ENCODE results near the gene BRF1. TPM values are rescaled to one million over a fixed set of nuclear protein-coding genes. Genes with fewer than 3 reads are reported as not detected.

Gene BRF1
- total and polyA plus RNA-seq, 2 donors (not counting 1 experiment from before 2014, with no cell fraction given), result 7.4 to 33.4 TPM

DNA sequence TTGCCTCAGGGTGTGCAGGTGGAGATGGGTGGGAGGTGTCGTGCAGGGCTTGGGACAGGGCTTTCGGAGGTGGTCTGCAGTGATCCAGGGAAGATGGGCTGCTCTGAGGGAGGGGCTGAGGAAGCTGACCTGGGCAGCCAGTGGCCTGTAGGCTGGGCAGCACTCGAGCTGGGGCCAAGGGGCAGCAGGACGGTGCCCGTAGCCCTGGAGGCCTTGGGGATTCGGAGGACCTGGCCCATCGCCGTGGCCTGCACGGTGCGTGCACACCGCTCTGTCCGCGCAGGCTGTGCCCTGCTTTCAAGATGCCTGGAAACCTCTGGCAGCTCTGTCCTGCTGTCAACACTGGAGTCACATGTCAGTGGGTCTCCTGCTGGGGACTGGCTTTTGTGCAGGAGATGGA is 22.9 kb upstream of the BRF1 start:
- H3K79me2 ChIP-seq (ENCODE audit: control insufficient read depth, insufficient read depth, low read length), result peaks cover 21% of the 10 kb centered on the region
- no peak overlapping the region for H3K27ac ChIP-seq (ENCODE audit: insufficient read depth, low read length)
- H3K9ac ChIP-seq (ENCODE audit: insufficient read depth, low read length), result no peak overlapping the region
- H3K9me3 ChIP-seq (ENCODE audit: control insufficient read depth, insufficient read depth, low read depth, low read length), result no peaks in the 10 kb centered on the region
- H2AFZ ChIP-seq (ENCODE audit: low read length), result no peak overlapping the region
- no peaks in the 10 kb centered on the region for H3K4me1 ChIP-seq (ENCODE audit: control insufficient read depth, extremely low read depth, insufficient read depth, low read length)
- no peak overlapping the region for H3K4me2 ChIP-seq (ENCODE audit: extremely low read depth, insufficient read depth, low read length)
- H4K20me1 ChIP-seq (ENCODE audit: control insufficient read depth, extremely low read depth, insufficient read depth, low read length), result no peaks in the 10 kb centered on the region
- H3K36me3 ChIP-seq (ENCODE audit: control insufficient read depth, insufficient read depth, low read length), result no peaks in the 10 kb centered on the region
- DNase-seq (ENCODE audit: low read depth in 2 of 2), result no peak
- no peaks in the 10 kb centered on the region for H3K27me3 ChIP-seq (ENCODE audit: control insufficient read depth, insufficient read depth, low read length)
- TF ChIP-seq EZH2 (IDR thresholded peaks at IDR 0.05; ENCODE audit: low read length, missing control alignments), result no peak
- TF ChIP-seq, protein P1, sequence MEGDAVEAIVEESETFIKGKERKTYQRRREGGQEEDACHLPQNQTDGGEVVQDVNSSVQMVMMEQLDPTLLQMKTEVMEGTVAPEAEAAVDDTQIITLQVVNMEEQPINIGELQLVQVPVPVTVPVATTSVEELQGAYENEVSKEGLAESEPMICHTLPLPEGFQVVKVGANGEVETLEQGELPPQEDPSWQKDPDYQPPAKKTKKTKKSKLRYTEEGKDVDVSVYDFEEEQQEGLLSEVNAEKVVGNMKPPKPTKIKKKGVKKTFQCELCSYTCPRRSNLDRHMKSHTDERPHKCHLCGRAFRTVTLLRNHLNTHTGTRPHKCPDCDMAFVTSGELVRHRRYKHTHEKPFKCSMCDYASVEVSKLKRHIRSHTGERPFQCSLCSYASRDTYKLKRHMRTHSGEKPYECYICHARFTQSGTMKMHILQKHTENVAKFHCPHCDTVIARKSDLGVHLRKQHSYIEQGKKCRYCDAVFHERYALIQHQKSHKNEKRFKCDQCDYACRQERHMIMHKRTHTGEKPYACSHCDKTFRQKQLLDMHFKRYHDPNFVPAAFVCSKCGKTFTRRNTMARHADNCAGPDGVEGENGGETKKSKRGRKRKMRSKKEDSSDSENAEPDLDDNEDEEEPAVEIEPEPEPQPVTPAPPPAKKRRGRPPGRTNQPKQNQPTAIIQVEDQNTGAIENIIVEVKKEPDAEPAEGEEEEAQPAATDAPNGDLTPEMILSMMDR (conservative IDR thresholded peaks at IDR 0.05 in 1 of 2, IDR thresholded peaks at IDR 0.05 in 1 of 2; ENCODE audit: low read depth in 1 of 2, low read length in 2 of 2), result no peak
- H3K4me3 ChIP-seq (replicated peaks in 1 of 4; ENCODE audit: control extremely low read depth in 1 of 4, insufficient read depth in 1 of 4, low read depth in 3 of 4, low read length in 4 of 4), result no peak overlapping the region

DNA sequence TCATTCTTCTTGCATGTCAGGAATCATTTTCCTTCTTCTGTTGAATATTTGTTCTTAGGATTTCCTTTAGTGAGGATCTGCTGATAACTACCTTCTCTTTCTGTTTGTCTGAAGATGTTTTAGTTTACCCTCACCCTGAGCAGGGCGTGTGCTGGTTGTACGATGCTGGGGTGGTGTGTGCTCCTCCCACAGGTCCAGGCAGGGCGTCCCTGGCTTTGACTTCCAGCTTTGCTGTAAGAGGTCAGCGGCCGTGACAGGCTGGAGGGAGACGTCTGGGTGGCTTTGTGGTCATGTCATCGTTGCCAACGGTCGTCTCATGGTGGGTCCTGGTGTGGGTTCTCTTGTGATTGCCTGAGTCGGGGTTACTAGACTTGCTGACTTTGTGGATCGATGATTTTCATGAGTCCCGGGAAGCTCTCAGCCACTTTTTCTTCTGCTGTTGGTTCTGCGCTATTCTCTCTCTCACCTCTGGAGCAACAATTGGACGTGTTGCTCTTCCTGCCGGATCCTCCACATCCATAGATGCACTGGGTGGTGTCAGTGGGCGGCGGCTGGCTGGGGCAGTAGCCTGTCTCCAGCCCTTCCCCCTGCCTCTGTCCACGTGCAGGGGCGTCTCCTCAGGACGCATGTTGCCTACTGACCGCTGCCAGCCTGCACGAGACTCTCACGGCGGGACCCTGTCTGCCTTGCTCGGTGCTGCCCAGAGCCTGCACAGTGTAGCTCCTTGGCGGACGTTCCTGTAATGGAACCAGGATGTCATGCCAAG is 22.2 kb upstream of the BRF1 start:
- no peak for DNase-seq (ENCODE audit: low read depth in 2 of 2)
- H3K4me2 ChIP-seq (ENCODE audit: extremely low read depth, insufficient read depth, low read length), result peak overlapping the region; percentile 59
- H3K4me3 ChIP-seq (replicated peaks in 1 of 4; ENCODE audit: control extremely low read depth in 1 of 4, insufficient read depth in 1 of 4, low read depth in 3 of 4, low read length in 4 of 4), result no peak overlapping the region
- no peak overlapping the region for H3K9ac ChIP-seq (ENCODE audit: insufficient read depth, low read length)
- peaks cover 23% of the 10 kb centered on the region for H3K79me2 ChIP-seq (ENCODE audit: control insufficient read depth, insufficient read depth, low read length)
- H2AFZ ChIP-seq (ENCODE audit: low read length), result no peak overlapping the region
- H4K20me1 ChIP-seq (ENCODE audit: control insufficient read depth, extremely low read depth, insufficient read depth, low read length), result no peaks in the 10 kb centered on the region
- H3K27me3 ChIP-seq (ENCODE audit: control insufficient read depth, insufficient read depth, low read length), result no peaks in the 10 kb centered on the region
- no peaks in the 10 kb centered on the region for H3K9me3 ChIP-seq (ENCODE audit: control insufficient read depth, insufficient read depth, low read depth, low read length)
- no peaks in the 10 kb centered on the region for H3K36me3 ChIP-seq (ENCODE audit: control insufficient read depth, insufficient read depth, low read length)
- no peak overlapping the region for H3K27ac ChIP-seq (ENCODE audit: insufficient read depth, low read length)
- H3K4me1 ChIP-seq (ENCODE audit: control insufficient read depth, extremely low read depth, insufficient read depth, low read length), result no peaks in the 10 kb centered on the region
- no peak for TF ChIP-seq EZH2 (IDR thresholded peaks at IDR 0.05; ENCODE audit: low read length, missing control alignments)
- TF ChIP-seq, protein P1 (conservative IDR thresholded peaks at IDR 0.05 in 1 of 2, IDR thresholded peaks at IDR 0.05 in 1 of 2; ENCODE audit: low read depth in 1 of 2, low read length in 2 of 2), result no peak

DNA sequence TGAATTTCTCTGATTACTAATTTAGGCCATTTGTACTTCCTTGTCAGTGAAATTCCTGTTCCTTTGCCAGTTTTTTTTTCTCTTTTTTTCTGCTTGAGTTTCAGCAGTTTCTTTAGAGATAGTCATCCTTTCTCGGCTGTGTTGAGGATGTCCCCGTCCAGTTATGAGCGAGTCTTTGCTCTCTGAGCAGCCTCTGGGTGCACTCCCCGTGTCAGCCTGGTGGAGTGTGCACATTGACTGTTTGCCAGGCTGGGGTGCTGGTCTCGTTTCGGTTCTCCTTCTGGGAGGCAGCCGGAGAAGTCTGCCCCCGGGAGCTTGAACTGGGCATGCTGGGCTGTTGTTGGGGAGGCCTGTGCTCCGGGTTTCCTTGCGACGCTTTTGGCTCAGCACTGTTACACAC is 16.7 kb upstream of the BRF1 start:
- DNase-seq (ENCODE audit: low read depth in 2 of 2), result peak; percentile 33 to 64
- Histone ChIP-seq H4K20me1 (ENCODE audit: control insufficient read depth, extremely low read depth, insufficient read depth, low read length) (no peaks in the 10 kb centered on the region), H3K27ac (ENCODE audit: insufficient read depth, low read length) (no peak overlapping the region), H3K4me3 (replicated peaks in 1 of 4; ENCODE audit: control extremely low read depth in 1 of 4, insufficient read depth in 1 of 4, low read depth in 3 of 4, low read length in 4 of 4) (peak overlapping the region in 2 of 4 experiments; percentile 10 to 32), H3K36me3 (ENCODE audit: control insufficient read depth, insufficient read depth, low read length) (no peaks in the 10 kb centered on the region), H3K9ac (ENCODE audit: insufficient read depth, low read length) (no peak overlapping the region), H3K27me3 (ENCODE audit: control insufficient read depth, insufficient read depth, low read length) (no peaks in the 10 kb centered on the region), H3K9me3 (ENCODE audit: control insufficient read depth, insufficient read depth, low read depth, low read length) (no peaks in the 10 kb centered on the region), H2AFZ (ENCODE audit: low read length) (no peak overlapping the region), H3K4me1 (ENCODE audit: control insufficient read depth, extremely low read depth, insufficient read depth, low read length) (peaks cover 16% of the 10 kb centered on the region), H3K4me2 (ENCODE audit: extremely low read depth, insufficient read depth, low read length) (peak overlapping the region; percentile 13), H3K79me2 (ENCODE audit: control insufficient read depth, insufficient read depth, low read length) (peaks cover 12% of the 10 kb centered on the region)
- no peak for TF ChIP-seq EZH2 (IDR thresholded peaks at IDR 0.05; ENCODE audit: low read length, missing control alignments)
- TF ChIP-seq, protein P1 (conservative IDR thresholded peaks at IDR 0.05 in 1 of 2, IDR thresholded peaks at IDR 0.05 in 1 of 2; ENCODE audit: low read depth in 1 of 2, low read length in 2 of 2), result peak in 1 of 2 donors; percentile 14

Data from fibroblast of lung (primary cell).